Limb (tissue), 2 donors: ENCODE data around the gene BHLHE40.

Source experiments
- DNase-seq, 2 donors: peaks; one replicate each; pipeline ENCODE4 v3.0.0-alpha.2; 2016; ENCODE audit errors: extremely low spot score in 2 of 2

Gene BHLHE40

GRCh38 chr3:4979428-4980228, at the start of gene BHLHE40:
TSS of gene BHLHE40 (plus strand) at chr3:4979437. CDS start at chr3:4979719, 282 bp downstream.
- DNase-seq: no peak

- no peak for DNase-seq
Observed at GRCh38 chr3:4930501-4930900, 48.7 kb upstream of the BHLHE40 start.

GRCh38 chr3:4934050-4934449, 45.2 kb upstream of the BHLHE40 start:
- DNase-seq: no peak

- DNase-seq: no peak
Observed at GRCh38 chr3:4935347-4935746, 43.9 kb upstream of the BHLHE40 start.

GRCh38 chr3:4936982-4937614, 42.1 kb upstream of the BHLHE40 start:
- no peak for DNase-seq

- no peak for DNase-seq
Observed at GRCh38 chr3:4938281-4938982, 40.8 kb upstream of the BHLHE40 start.

GRCh38 chr3:4939276-4939675, 40.0 kb upstream of the BHLHE40 start:
- DNase-seq: no peak

- no peak for DNase-seq
Observed at GRCh38 chr3:4940985-4941384, 38.3 kb upstream of the BHLHE40 start.

GRCh38 chr3:4943549-4943948, 35.7 kb upstream of the BHLHE40 start:
- no peak for DNase-seq

GRCh38 chr3:4945324-4945723, 33.9 kb upstream of the BHLHE40 start:
- no peak for DNase-seq

GRCh38 chr3:4947028-4947427, 32.2 kb upstream of the BHLHE40 start:
- DNase-seq: no peak

GRCh38 chr3:4948395-4948794, 30.8 kb upstream of the BHLHE40 start:
- no peak for DNase-seq

- DNase-seq: no peak
Observed at GRCh38 chr3:4949004-4949403, 30.2 kb upstream of the BHLHE40 start.

- no peak for DNase-seq
Observed at GRCh38 chr3:4949659-4950058, 29.6 kb upstream of the BHLHE40 start.

- no peak for DNase-seq
Observed at GRCh38 chr3:4950351-4950784, 28.9 kb upstream of the BHLHE40 start.

- DNase-seq: no peak
Observed at GRCh38 chr3:4950948-4951347, 28.3 kb upstream of the BHLHE40 start.

GRCh38 chr3:4953119-4953518, 26.1 kb upstream of the BHLHE40 start:
- DNase-seq: no peak

- no peak for DNase-seq
Observed at GRCh38 chr3:4954256-4955000, 24.8 kb upstream of the BHLHE40 start.

GRCh38 chr3:4956099-4956498, 23.1 kb upstream of the BHLHE40 start:
- DNase-seq: no peak

GRCh38 chr3:4956738-4957137, 22.5 kb upstream of the BHLHE40 start:
- no peak for DNase-seq

GRCh38 chr3:4957978-4958377, 21.3 kb upstream of the BHLHE40 start:
- DNase-seq: no peak

- DNase-seq: no peak
Observed at GRCh38 chr3:4959180-4959579, 20.1 kb upstream of the BHLHE40 start.
